ENCODE results near the gene HPCAL4.

DNA sequence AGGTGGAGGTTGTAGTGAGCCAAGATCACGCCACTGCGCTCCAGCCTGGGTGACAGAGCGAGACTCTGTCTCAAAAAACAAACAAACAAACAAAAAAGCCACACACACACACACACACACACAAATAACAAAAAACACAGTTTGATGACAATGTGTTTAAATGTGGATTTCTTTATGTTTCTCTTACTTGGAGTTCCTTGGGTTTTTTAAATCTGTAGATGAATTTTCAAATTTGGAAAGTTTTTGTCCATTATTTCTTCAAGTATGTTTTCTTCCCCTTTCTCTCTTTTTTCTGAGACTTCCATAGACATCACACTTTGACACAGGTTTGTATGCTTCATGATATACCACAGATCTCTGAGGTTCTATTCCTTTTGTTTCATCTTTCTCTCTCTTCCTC, 35.4 kb upstream of the HPCAL4 start:
- TF ChIP-seq EP300 (IDR thresholded peaks at IDR 0.05) (no peak), POLR2A (IDR thresholded peaks at IDR 0.05) (no peak)
- TF ChIP-seq, protein P1, sequence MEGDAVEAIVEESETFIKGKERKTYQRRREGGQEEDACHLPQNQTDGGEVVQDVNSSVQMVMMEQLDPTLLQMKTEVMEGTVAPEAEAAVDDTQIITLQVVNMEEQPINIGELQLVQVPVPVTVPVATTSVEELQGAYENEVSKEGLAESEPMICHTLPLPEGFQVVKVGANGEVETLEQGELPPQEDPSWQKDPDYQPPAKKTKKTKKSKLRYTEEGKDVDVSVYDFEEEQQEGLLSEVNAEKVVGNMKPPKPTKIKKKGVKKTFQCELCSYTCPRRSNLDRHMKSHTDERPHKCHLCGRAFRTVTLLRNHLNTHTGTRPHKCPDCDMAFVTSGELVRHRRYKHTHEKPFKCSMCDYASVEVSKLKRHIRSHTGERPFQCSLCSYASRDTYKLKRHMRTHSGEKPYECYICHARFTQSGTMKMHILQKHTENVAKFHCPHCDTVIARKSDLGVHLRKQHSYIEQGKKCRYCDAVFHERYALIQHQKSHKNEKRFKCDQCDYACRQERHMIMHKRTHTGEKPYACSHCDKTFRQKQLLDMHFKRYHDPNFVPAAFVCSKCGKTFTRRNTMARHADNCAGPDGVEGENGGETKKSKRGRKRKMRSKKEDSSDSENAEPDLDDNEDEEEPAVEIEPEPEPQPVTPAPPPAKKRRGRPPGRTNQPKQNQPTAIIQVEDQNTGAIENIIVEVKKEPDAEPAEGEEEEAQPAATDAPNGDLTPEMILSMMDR (IDR thresholded peaks at IDR 0.05): no peak

Measured in suprapubic skin (tissue), 3 donors.